ENCODE results near the gene LCTL.
"Not testable (repeated sequence)": the region's sequence is repeated elsewhere in the genome, so short reads cannot be mapped to it uniquely, and the experiment has no call there.

The LCTL gene

DNA sequence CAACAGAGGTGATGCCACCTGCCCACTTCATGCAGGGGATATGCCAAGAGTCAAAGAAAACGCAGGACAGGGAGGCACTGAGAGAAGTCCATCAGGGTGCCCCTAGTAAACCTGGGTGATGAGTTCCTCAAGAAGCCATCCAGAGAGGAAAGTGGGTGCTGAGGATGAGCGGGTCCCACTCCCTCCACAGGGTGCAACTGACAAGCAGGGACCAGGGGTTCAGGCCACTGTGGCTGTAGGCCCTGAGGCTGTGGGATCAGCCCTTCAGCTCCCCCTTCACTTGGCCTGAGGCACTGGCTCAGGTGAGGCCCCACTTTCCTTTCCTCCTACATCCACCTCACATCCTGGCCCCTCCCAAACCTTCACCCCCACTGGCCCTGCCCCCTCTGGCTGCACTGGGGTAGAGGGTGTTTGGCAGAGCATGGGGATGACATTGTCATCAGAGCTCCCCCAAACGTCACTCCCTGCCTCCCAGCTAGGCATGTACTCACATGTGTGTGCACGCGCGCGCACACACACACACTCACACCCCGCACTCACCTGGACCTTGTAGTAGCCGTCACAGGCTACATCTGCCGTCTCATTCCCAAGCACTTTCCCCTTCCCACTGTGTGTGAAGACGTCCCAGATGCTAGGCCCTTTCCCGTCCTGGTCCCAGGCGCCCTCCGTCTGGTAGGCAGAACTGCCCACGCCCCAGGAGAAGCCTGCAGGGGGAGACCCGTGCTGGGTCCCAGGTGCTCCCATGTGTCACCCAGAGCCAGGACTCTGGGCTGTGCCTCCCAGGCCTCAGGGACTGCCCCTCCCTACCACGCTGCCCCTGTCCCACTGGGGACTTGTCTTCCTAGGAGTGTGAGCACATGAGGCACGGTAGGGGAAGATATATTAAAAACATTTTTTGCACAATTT is 1.4 kb downstream of the LCTL start:
- DNase-seq = no peak

DNA sequence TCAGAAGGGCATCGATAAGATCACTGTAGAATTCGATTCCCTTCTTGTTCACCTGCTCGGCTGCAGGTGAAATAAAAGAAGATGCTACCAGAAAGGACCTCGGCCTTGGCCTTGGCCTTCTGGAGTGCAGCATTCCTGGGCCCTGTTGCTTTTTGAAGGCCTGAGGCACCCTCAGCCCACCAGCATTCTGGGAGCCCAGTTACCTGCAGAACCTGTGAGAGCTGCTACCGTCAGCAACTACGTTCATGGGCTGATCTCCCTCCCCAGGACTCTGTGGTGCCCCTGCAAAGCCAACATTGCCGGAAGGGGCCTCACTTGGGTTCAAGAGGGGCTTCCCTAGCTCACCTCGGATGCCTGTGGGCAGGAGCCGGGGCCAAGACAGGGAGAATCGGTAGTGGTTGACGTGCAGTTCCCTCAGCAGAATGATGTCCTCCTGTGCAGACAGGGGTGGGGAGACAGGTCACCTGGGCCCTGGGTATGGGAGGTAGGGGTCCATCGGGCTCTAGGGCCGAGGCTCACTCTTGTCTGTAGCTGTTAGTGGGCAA is 2.2 kb downstream of the LCTL start:
- no peak for DNase-seq

DNA sequence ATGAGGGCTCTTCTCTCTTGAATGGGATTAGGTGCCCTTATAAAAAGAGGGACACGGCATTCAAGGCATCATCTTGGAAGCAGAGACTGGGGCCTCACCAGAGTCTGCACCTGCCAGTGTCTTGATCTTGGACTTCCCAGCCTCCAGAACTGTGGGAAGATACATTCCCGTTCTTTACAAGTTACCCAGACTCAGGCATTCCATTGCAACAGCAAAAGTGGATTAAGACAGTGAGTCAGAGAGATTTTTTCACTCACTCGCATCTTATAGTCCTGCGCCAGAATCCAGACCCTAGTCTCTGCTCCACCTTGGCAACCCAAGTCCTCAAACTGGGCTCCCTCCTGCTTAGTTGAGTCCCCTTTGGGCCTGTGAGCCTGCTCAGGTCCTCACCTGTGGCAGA is 2.7 kb downstream of the LCTL start:
- no peak for DNase-seq

DNA sequence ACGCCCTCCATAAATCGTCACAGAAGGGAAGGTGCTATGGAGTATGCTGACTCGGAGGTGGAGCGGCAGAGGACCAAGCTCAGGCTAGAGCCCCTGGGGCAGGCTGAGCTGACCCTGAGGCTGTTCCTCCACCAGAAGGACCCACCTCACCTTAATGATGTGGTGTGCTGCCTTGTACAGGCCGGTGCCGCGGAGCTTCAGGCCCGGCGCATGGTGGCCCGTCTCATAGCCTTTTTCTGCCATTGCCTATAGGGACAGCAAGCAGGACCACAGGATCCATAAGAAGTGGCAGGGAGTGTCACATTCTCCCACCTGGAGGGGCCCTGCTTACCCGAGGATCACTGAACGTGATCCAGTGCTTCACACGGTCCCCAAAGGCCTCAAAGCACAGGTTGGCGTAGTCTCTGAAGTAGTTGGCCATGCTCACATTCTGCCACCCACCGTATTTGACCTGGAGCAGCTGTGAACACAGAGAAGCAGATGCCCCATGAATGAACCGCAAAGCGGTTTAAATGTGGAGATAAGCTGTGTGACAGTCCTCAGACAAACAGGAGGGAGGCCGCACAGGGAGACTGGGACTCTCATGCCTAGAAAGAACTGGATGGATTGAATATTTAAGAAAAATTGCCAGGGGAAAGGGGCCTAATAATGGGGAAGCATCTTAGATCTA is 4.8 kb downstream of the LCTL start:
- DNase-seq = no peak

DNA sequence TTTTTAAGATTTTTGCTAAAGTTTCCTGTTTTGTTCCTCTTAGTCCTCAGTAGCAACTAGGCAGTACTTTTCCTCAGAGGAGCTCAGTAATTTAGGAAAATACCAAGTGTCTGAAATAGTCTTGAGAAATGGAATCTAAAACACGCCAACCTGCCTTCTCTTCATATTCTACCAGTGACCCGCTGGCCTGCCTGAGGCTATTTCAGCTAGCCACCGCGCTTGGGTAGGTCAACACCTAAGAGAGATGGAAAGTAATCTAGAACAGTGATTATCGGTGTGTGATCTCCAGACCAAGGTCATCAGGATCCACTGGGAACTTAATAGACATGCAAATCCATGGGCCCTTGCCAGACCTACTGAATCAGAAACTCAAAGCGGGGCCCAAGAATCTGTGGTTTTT is 7.5 kb downstream of the LCTL start:
- DNase-seq = no peak

DNA sequence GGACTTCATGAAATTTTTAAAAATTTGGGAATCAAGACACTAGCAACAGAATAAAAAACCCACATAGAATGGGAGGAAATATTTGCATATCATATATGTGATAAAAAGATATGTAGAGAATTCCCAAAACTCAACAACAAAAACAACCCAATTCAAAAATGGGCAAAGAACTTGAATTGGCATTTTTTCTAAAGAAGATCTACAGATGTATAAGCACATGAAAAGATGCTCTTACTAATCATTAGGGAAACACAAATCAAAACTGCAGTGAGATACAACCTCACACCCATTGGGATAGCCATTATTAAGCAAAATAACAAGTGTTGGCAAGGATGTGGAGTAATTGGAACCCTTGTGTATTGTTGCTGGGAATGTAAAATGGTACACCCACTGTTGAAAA is 10.1 kb downstream of the LCTL start:
- DNase-seq = no peak

DNA sequence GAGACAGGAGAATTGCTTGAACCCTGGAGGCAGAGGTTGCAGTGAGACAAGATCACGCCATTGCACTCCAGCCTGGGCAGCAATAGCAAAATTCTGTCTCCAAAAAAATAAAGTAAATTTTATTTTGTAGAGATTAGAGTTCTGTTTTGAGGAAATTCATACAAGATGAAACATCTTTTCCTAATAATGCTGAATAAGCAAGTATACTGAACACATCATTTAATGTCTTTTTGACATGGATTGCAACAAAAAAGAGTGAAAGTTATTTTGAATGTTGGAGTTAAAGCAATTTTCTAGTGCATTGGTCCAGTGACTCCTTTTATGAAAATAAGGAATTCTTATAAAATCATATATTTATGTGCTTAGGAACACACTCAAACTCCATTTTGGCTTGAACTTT is 20.5 kb downstream of the LCTL start:
- DNase-seq = no peak

DNA sequence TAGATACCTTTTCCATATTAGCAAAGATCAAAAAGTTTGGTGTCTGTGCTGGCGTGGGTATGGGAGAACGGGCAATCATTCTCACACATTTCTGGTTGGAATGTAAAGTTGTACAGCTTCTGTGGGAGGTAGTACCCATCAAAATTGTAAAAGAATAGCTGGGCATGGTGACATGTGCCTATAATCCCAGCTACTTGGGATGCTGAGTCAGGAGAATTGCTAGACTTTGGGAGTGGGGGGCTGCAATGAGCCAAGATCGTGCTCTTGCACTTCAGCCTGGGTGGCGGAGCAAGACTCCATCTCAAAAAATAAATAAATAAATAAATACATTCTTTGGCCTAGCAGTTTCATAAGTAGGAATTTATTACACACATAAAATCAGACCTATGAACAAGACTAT is 22.9 kb downstream of the LCTL start:
- DNase-seq = no peak

DNA sequence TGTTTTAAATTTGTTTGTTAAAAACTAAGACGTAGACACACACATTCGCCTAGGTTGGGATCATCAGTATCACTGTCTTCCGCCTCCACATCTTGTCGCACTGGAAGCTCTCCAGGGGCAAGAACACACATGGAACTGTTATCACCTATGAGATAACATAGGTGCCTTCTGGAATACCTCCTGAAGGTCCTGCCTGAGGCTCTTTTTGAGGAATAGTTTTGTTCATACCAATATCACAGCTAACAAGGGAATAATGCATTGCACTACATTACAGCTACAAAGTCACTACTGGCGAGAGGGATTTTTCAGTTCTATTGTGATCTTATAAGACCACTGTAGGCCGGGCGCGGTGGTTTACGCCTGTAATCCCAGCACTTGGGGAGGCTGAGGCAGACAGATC is 30.7 kb downstream of the LCTL start:
- no peak for DNase-seq

DNA sequence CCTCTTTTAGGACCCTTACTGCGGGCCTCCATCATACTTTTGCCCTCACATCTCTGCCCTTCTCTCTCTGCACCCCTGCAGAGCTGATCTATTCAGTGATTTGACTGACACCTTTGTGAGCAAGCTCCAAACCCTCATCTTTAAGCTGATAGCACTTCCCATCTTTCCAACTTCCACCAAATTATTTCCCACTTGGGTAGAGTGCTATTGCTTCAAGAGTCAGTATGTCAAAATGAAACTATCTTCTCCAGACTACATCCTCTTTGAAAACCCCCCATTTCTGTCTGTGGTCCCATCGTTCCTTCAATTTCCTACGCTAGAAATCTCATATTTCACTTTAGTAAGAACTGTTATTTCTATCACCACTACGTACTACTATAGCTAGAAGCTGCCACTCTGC is 41.0 kb downstream of the LCTL start:
- DNase-seq = no peak

DNA sequence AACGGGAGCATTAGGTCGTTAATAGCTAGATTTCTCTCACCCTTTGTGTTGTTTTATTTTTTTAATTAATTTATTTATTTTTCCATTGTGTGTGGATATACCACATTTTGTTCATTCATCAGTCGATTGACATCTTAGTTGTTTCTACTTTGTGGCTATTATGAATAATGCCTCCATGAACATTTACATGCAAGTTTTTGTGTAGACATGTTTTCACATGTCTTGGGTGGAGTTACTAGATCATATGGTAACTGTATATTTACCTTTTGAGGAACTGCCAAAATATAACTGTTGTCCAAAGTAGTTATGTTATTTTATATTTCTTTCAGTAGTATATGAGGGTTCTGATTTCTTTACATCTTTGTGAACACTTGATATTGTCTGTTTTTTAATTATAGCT is 41.9 kb downstream of the LCTL start:
- DNase-seq = no peak

DNA sequence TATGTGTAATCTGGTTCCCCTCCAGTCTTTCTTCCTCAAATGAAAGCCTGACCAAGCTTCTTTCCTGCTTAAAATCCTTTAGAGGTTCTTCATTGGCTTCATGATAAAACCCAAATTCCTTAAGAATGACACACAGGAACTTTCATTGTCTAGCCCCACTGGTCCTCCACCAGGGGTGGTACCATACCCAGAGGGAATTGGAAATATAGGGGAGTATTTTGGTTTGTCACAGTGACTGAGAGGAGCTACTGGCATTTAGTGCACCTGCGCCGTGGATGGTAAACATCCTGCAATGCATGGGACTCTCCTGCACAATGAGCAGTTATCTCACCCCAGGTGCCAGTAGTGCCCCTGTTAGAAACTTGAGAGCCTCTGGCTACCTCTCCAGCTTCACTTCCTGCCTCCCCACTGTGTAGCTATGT is 49.9 kb downstream of the LCTL start:
- no peak for DNase-seq

DNA sequence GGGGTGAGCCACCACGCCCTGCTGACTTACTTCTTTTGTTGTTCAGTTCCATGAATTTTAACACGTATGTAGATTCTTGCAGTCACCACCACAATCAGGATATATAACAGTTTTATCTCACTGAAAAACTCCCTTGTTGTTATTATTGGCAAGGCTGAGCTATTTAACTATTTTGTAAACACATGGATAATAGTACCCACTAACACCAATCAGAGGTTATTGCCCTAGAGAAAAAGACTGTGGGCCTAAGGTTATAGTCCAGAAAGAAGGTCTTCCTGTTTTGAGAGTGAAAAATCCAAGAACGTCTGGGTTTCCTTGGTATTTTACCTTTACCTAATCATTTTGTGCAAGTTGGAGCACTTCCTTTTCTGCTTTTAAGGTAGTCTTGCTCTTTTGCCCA is 51.2 kb downstream of the LCTL start:
- DNase-seq = no peak

DNA sequence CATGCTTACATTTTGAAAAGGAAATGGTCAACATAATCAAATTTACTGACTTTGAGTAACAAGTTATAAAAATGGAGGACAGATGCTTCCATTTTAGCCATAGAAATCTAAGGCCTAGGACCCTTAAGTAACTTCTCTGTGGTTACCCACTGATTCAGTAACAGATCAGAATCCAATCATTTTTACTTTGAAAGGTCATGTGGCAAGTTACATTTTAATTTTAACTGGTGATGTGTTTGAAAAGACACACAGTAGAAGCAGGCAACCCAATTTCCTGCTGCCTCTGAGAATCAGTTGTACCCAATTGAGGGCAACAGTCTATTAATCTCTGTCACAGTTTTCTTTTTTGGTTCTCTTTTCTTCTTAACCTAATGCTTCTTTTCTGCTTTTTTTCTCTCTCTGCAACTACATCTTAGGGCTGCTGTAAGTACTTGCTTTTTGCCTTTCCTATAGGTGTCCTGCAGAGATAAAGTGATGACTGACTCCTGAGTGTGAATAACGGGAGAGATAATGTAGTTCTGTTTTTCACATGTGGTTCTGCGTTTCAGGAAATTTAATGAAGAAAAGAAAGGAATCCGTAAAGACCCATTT is 57.4 kb downstream of the LCTL start:
- no peak for DNase-seq

DNA sequence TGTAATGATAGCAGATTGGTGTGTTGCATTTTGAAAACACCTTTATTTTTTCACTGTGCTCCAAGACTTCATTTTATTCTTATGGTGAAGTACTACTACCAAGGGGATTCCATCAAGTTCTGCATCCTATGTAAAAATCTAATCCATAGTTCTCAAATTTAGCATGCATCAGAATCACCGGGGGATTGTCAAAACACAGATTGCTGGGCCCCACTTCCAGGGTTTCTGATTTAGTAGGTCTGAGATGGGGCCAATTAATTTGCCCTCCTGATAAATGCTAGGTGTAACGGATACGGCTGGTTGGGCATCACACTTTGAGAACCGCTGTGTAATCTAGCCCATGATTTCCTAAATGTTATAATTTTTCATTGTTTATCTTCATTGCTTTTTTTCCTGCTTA is 60.0 kb downstream of the LCTL start:
- DNase-seq = no peak

DNA sequence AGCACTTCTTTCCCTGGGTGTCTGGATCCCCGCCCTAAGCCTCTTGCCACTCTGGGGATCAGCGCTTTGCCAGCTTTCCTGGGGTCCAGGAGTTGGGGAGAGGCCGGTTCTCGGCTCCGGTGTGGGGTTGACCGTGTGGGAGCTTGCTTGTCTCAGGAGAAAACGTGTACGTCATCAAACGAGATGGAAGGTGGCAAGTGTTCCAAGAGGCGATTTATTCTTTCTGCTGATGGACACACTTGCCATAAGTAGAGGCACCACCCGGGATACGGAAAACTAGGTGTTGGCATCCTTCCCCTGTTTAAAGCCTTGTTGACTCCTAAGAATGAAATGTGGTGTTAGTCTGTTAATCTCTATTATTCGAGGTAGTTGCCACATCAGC is 60.4 kb downstream of the LCTL start:
- no peak for DNase-seq

DNA sequence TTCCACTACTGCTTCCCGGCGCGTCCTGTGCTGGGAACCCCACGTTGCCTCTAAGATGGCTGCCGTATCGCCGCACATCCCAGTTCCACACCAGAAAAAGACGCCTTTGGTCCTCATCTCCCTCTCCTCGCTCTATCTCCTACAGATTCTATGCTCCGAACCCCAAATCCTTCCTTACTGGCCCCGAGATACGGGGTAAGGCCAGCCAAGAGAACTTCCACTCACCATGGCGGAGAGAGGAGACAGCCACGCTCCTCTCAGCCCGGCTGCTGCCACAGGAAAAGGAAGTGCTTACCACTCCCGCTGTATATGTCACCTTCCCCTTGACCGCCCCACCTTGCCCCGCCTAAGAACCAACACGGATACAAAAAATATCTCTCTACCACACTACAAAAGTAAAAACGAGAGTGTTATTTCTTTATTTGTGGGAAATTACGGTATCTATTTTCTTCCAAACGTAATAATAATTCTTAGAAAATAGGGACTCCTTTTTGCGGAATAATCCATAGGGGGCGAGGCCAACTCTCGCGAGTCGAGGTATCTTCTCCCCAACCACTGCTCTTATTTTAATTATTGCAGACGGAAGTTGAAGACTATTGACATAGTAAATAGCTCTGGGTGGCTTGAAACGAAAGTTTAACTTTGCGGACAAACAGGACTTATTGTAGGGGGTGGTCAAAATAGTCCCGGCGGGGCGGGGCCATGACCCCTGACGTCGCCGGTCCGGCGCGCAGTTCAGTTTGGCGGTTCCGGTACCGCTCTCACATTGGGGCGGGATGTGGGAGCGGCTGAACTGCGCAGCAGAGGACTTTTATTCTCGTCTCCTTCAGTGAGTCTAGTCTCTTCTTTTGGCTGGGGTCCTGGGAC is 61.0 kb downstream of the LCTL start, which contains the start of the genes RPL4 and ZWILCH:
TSS of gene RPL4 (minus strand) at position 293 of the 867 bp plus-strand sequence. CDS start at position 228, 65 bp downstream.
TSS of gene ZWILCH (plus strand) at position 764 of the 867 bp plus-strand sequence. CDS start at position 777, 13 bp downstream.
- DNase-seq = peak; percentile 91

DNA sequence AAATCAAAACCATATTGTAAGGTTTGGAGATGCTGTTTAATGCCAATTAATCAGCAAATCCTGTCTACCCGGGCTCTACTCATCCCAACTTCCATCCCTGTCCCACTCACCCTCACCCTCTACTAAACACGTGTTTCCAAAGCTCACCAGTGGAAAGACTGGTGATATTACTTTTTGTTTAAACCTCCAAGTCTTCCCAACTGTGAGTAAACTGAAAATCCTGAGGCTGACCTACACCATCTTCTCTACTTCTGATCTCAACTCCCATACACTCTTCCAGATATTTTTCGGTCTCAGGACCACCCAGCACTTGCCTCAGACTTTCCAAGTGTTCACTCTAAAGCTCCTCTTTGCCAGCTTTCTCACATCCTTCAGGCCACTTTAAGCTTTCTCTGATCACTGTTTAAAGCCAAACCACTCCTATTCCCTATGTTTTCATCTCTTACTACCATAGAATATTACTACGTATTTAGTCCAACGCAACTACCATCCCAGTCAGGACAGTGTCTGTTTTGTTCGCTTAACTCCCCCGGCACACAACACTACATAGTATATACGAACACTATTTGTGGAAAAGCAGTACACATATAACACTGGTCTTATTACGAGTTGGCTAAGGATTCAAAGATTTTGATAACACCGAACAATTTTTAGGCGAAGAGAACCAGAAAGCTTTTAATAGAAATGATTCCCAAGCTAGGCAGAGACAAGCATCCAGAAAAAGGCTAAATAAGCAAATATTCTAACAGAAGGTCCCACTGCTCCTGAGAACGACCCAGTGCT is 61.8 kb downstream of the LCTL start:
- no peak for DNase-seq

DNA sequence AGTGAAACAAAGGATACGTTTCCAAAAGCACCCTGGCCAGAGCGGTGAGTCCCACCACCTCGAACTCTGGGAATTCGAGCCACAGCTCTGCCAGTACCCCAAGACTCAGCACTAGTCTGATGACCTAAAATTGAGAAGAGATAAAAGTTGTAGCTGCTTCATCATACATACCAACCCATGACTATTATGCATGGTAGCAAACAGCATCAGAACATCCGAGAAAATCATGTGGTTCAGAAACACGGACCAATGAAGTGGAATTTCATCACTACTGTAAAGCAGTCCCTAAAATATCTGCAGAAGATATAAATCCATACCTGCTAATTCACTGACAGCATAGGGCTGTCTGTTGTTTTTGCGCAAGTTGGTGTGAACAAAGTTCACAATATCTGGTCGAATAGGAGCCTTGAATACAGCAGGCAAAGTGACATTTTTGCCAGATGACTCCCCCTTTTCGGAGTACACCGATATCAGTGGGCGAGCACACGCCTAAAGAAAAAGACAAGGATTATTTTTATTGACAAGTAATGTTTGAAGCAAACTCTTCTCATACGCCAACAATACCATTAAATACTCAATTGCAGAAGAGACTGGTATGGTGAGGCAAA is 62.7 kb downstream of the LCTL start:
- not testable (repeated sequence) for DNase-seq

DNA sequence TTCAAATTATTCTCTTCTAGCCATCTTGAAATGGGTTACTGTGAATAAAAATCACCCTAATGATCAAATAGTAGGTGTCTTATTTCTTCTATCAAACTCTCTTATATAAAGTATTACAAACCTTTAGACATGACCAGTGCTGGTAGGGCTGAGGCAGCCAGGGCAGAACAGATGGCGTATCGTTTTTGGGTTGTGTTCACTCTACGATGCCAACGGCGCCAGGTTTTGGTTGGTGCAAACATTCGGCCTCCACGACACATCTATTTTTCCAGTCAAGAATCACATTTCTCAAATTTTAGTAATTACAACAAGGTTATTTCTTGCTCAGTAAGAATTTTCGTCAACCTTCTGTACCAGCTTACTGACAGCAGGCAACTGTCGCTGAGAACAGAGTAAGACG is 63.3 kb downstream of the LCTL start:
- no peak for DNase-seq

DNA sequence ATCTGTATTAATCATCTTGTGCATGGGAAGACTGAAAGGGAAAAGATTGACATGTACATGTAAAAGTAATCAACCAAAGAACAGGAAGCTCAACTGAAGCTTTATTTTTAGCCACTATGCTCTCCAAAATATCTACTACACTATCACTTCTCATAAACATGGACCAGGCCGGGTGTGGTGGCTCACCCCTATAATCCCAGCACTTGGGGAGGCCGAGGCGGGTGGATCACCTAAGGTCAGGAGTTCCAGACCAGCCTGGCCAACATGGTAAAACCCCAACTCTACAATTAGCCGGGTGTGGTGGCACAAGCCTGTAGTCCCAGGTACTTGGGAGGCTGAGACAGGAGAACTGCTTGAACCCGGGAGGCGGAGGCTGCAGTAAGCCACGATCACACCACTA is 65.5 kb downstream of the LCTL start:
- not testable (repeated sequence) for DNase-seq

All from hematopoietic multipotent progenitor cell treated with erythropoietin and hydrocortisone succinate and interleukin-3 and kit ligand, for 6 days (in vitro differentiated cells).